ENCODE measurements around the gene ZNF486. TPM values are rescaled to one million over a fixed set of nuclear protein-coding genes. Genes with fewer than 3 reads are reported as not detected.
"Not testable (repeated sequence)": the region's sequence is repeated elsewhere in the genome, so short reads cannot be mapped to it uniquely, and the experiment has no call there.

The ZNF486 gene
- 4.5 and 5.5 TPM in 2 replicates for total RNA-seq

GRCh38 chr19:20167020-20167644, at the start of gene ZNF486:
Gene ZNF486, plus strand, starts transcription at chr19:20167214. Its CDS starts 117 bp downstream, at chr19:20167331.
- intact Hi-C loops (cut with micrococcal nuclease), result loop anchor here (5.0 kb wide), 2 partner anchors 70 to 345 kb away; partner anchors contain the start of gene ZNF506

- intact Hi-C loops (cut with micrococcal nuclease), result not testable (repeated sequence)
Measured at GRCh38 chr19:20118064-20118839, 48.8 kb upstream of the ZNF486 start.

GRCh38 chr19:20124879-20125278, 42.1 kb upstream of the ZNF486 start:
- intact Hi-C loops (cut with micrococcal nuclease), result no loop called here

- intact Hi-C loops (cut with micrococcal nuclease), result not testable (repeated sequence)
Measured at GRCh38 chr19:20132933-20133332, 34.1 kb upstream of the ZNF486 start.

GRCh38 chr19:20137714-20138113, 29.3 kb upstream of the ZNF486 start:
- intact Hi-C loops (cut with micrococcal nuclease), result not testable (repeated sequence)

- intact Hi-C loops (cut with micrococcal nuclease), result no loop called here
Measured at GRCh38 chr19:20151617-20152145, 15.3 kb upstream of the ZNF486 start.

GRCh38 chr19:20152506-20152905, 14.5 kb upstream of the ZNF486 start:
- intact Hi-C loops (cut with micrococcal nuclease), result not testable (repeated sequence)

GRCh38 chr19:20153281-20153680, 13.7 kb upstream of the ZNF486 start:
- intact Hi-C loops (cut with micrococcal nuclease), result no loop called here

- intact Hi-C loops (cut with micrococcal nuclease), result no loop called here
Measured at GRCh38 chr19:20154636-20155035, 12.4 kb upstream of the ZNF486 start.

- intact Hi-C loops (cut with micrococcal nuclease), result no loop called here
Measured at GRCh38 chr19:20162821-20163220, 4.2 kb upstream of the ZNF486 start.

- intact Hi-C loops (cut with micrococcal nuclease), result no loop called here
Measured at GRCh38 chr19:20164456-20164855, 2.6 kb upstream of the ZNF486 start.

GRCh38 chr19:20165971-20166592, 932 bp upstream of the ZNF486 start:
- intact Hi-C loops (cut with micrococcal nuclease), result loop anchor here (5.0 kb wide), 2 partner anchors 71 to 344 kb away; partner anchors contain the start of gene ZNF506

- intact Hi-C loops (cut with micrococcal nuclease), result loop anchor here (5.0 kb wide), 2 partner anchors 70 to 345 kb away; partner anchors contain the start of gene ZNF506
Measured at GRCh38 chr19:20167651-20168122, 673 bp downstream of the ZNF486 start.

- intact Hi-C loops (cut with micrococcal nuclease), result no loop called here
Measured at GRCh38 chr19:20171285-20171684, 4.3 kb downstream of the ZNF486 start.

- intact Hi-C loops (cut with micrococcal nuclease), result not testable (repeated sequence)
Measured at GRCh38 chr19:20175848-20176247, 8.8 kb downstream of the ZNF486 start.

GRCh38 chr19:20179956-20180355, 12.9 kb downstream of the ZNF486 start:
- intact Hi-C loops (cut with micrococcal nuclease), result not testable (repeated sequence)

GRCh38 chr19:20182222-20182785, 15.3 kb downstream of the ZNF486 start:
- intact Hi-C loops (cut with micrococcal nuclease), result no loop called here

GRCh38 chr19:20186174-20186573, 19.2 kb downstream of the ZNF486 start:
- intact Hi-C loops (cut with micrococcal nuclease), result no loop called here

GRCh38 chr19:20197747-20198146, 30.7 kb downstream of the ZNF486 start:
- intact Hi-C loops (cut with micrococcal nuclease), result no loop called here

- intact Hi-C loops (cut with micrococcal nuclease), result no loop called here
Measured at GRCh38 chr19:20209051-20209450, 42.0 kb downstream of the ZNF486 start.

GRCh38 chr19:20214366-20214765, 47.4 kb downstream of the ZNF486 start:
- intact Hi-C loops (cut with micrococcal nuclease), result not testable (repeated sequence)

All from T-helper 2 cell treated with Interferon-gamma antibody and Interleukin-4, amounts not matched to agents 100 ng/mL and 5 ng/mL, for 36 hours (primary cell).